Epithelial cell of prostate (primary cell): ENCODE results near the gene FOXK1.
"Not testable (repeated sequence)": the region's sequence is repeated elsewhere in the genome, so short reads cannot be mapped to it uniquely, and the experiment has no call there.

Source experiments
- DNase-seq: peaks from one replicate; pipeline ENCODE4 v3.0.0-alpha.2; 2011; ENCODE audit warnings: low read depth, low spot score
- H3K27ac ChIP-seq: fragments of 450-650 bp; 2 replicates; pipeline ENCODE4 v1.5.1; 2017; ENCODE audit warnings: mild to moderate bottlenecking

Gene FOXK1

GRCh38 chr7:4681886-4682620 lies at the start of gene FOXK1:
Gene FOXK1, plus strand, starts transcription at chr7:4682295. Its CDS starts 14 bp downstream, at chr7:4682309.
- H3K27ac ChIP-seq = peak within 1 kb of the TSS; percentile 98
- no peak for DNase-seq

DNA sequence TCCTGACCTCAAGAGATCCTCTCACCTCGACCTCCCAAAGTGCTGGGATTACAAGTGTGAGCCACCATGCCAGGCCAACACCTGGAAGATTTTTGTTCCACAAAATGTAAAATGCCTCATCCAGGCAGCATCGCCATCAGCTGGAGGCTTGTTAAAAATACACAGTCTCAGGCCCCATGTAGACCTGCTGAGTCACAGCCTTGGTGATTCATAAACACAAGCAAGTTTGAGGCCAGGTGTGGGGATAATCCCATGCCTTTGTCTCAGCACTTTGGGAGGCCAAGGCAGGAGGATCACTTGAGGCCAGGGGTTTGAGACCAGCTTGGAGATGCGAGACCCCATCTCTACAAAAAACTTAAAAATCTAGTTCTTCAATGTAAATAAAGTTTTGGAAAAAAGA lies 49.1 kb upstream of the FOXK1 start:
- peak; percentile 46 for DNase-seq
- H3K27ac ChIP-seq = peak overlapping the region; percentile 36

DNA sequence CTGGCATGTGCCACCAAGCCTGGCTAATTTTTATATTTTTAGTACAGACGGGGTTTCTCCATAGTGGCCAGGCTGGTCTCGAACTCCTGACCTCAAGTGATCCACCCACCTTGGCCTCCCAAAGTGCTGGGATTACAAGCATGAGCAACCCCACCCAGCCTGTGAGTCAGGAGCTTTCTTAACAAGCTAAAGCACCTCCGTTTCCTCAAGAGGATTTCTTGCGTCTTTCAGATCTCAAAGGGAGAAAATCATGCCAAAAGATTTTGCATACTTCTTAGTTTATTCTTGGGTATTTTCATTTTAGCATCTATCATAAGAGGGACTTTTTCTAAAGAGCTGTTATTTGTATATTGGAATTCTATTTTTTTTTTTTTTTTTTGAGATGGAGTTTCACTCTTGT lies 47.9 kb upstream of the FOXK1 start:
- DNase-seq = peak; percentile 24

GRCh38 chr7:4638781-4639575 lies 43.1 kb upstream of the FOXK1 start:
- DNase-seq = no peak
- H3K27ac ChIP-seq = no peak overlapping the region

More for the DNA sequence above, 47.9 kb upstream of the FOXK1 start:
- H3K27ac ChIP-seq = peak overlapping the region; percentile 36

GRCh38 chr7:4641091-4641666 lies 40.9 kb upstream of the FOXK1 start:
- H3K27ac ChIP-seq = no peak overlapping the region
- no peak for DNase-seq

- DNase-seq = peak; percentile 51
- H3K27ac ChIP-seq = peak overlapping the region; percentile 60
These were observed 40.2 kb upstream of the FOXK1 start for GRCh38 chr7:4641667-4642467.

DNA sequence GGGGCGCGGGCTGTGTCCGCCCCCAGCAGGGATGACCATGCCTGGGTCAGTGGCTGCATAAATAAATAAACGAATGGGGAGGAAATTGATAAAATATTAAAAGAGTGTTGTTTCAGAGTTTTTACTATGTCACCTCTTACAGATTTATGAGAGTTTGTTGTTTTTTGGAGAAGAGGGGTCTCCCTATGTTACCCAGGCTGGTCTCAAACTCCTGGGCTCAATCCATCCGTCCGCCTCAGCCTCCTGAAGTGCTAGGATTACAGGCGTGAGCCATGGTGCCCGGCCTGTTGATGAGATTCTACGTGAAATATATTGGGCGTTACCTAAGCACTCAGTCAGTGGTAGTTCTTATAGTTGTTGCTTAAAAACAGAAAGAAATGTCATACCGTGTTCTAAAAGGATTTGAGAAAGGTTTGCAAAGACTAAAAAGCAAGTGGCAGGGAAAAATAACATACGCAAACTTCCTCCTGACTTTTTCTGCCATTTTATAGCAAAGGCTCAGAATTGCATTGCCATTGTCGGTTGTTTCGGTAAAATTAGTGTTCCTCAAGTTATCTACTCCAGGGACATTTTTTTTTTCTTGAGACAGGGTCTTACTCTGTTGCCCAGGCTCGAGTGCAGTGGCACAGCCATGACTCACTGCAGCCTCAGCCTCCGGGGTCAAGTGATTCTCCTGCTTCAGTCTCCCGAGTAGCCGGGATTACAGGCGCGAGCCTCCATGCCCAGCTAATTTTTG lies 39.5 kb upstream of the FOXK1 start:
- H3K27ac ChIP-seq = peak overlapping the region; percentile 60
- no peak for DNase-seq

DNA sequence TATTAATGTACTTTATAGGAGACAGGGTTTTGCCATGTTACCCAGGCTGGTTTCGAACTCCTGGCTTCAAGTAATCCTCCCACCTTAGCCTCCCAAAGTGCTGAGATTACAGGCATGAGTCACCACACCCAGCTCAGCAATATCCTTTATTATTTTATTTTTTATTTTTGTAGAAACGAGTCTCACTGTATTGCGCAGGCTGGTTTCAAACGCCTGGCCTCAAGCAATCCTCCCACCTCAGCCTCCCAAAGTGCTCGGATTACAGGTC lies 39.0 kb upstream of the FOXK1 start:
- H3K27ac ChIP-seq, DNase-seq: not testable (repeated sequence)

GRCh38 chr7:4645246-4645645 lies 36.8 kb upstream of the FOXK1 start:
- DNase-seq = no peak
- H3K27ac ChIP-seq = no peak overlapping the region

- DNase-seq = no peak
- H3K27ac ChIP-seq = no peak overlapping the region
These were observed 34.0 kb upstream of the FOXK1 start for GRCh38 chr7:4648111-4648510.

GRCh38 chr7:4650433-4651047 lies 31.6 kb upstream of the FOXK1 start:
- no peak overlapping the region for H3K27ac ChIP-seq
- no peak for DNase-seq

GRCh38 chr7:4653771-4654170 lies 28.3 kb upstream of the FOXK1 start:
- H3K27ac ChIP-seq = no peak overlapping the region
- no peak for DNase-seq

GRCh38 chr7:4655311-4655710 lies 26.8 kb upstream of the FOXK1 start:
- DNase-seq = peak; percentile 66
- no peak overlapping the region for H3K27ac ChIP-seq

- no peak for DNase-seq
- no peak overlapping the region for H3K27ac ChIP-seq
These were observed 26.2 kb upstream of the FOXK1 start for GRCh38 chr7:4655896-4656295.

GRCh38 chr7:4657640-4658417 lies 24.3 kb upstream of the FOXK1 start:
- no peak for DNase-seq
- no peak overlapping the region for H3K27ac ChIP-seq

DNA sequence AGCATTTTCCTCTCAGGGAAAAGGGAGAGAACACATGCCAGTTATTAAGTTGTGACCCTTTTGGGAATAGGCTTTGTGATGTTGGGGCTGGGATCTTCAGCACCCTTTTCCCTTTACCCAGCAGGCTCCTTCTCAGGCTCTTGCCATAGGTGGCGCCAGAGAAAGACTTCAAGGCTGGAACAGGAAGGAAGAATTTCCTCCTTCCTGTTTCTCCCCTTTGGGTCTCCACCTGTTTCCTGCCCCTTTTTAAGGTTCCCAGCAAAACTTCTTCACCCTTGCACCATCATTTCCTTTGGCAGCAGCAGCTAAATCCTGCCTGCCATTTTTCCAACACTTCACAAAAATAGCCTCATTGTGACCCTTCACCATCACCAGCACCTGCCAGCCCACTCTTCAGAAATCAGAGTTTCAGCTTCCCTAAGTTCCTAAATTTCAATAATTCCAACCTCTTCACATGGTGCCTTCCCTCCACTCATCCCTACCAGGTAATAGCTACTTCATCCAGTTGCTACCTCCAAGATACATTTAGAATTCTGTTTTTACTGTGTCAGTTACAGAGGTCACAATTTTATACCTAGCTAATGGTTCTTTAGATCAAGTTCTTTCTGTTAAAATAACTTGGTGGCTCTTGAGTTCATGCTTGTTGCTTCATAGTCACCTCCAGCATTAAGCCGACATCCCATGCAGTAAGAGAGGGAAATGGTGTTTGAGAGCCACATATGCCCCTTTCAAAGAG lies 22.4 kb upstream of the FOXK1 start:
- DNase-seq = no peak
- no peak overlapping the region for H3K27ac ChIP-seq

- H3K27ac ChIP-seq = no peak overlapping the region
- DNase-seq = no peak
These were observed 20.2 kb upstream of the FOXK1 start for GRCh38 chr7:4661871-4662270.
